Measurements from ENCODE around the gene VPS13C.

VPS13C gene

DNA sequence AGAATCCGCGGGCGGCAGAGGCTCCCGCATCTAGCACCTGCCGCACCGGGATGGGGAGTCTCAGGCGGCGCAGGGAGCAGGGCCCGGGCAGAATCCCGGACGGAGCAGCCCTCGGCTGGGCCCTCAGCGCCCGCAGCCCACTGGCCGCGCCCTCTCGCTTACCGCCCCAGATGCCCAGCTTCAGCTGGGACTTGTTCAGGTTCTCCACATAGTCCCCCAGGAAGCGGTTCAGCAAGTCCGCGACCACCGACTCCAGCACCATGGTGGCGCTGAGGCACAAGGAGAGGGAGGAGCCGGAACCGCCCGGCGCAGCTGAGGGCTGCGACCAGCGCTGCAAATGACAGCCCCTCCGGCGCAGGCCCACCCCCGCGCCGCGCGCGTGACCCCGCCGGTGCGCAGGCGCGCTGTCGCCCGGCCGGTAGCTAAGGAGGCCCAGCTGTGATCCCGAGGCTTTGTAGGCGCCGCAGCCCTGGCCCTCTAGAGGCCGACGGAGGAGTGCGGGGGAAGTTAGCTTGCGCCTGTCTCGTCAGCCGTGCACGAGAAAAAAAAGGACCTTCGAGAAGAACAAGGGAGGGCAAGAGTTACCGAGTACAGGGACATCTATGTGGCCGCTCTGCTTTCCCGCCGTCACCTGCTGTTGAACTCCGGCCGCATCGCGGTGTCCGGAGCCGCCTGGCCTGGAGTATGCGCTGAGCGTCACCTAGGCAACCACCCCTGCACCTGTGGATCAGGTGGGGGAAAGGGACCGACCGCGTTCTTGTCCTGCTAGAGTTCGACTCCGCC, at the start of gene VPS13C:
VPS13C (minus strand) TSS at position 335 of the 783 bp plus-strand sequence; CDS start at position 262, 73 bp downstream.
- Histone ChIP-seq H3K4me3 (ENCODE audit: low read depth, low read length) (peak within 1 kb of the TSS; percentile 85), H3K9me3 (ENCODE audit: control insufficient read depth, insufficient read depth, low read length) (no peaks in the 10 kb centered on the region), H3K27ac (ENCODE audit: low read depth, low read length) (peak within 1 kb of the TSS; percentile 10), H3K27me3 (ENCODE audit: control insufficient read depth, insufficient read depth, low read length) (peaks cover 49% of the 10 kb centered on the region), H3K36me3 (ENCODE audit: control insufficient read depth, insufficient read depth, low read length) (no peaks in the 10 kb centered on the region), H3K9ac (ENCODE audit: low read depth, low read length) (peak within 1 kb of the TSS; percentile 39; the same call in 1 of the 2 replicates), H3K4me1 (ENCODE audit: control insufficient read depth, insufficient read depth, low read length) (peaks cover 8% of the 10 kb centered on the region; the same call in 1 of the 2 replicates)

DNA sequence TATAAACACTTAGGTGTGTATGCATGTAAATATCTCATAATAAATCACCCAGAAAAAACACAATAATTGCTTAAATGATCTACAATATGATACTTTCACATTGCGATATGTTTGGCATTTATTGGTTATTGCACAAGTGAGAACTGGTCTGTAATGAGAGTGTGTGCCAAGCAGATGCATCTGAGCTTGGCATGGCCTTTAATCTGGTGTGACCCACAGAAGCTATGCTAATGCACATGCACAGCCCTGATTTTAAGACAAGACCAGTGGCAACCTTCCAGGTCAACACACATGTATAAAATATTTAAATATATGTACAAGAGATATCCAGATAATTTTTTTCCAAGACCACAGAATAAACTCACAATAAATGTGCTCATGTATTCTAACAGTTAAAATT, 49.2 kb upstream of the VPS13C start:
- no peaks in the 10 kb centered on the region for H3K36me3 ChIP-seq (ENCODE audit: control insufficient read depth, insufficient read depth, low read length)
- no peaks in the 10 kb centered on the region for H3K27me3 ChIP-seq (ENCODE audit: control insufficient read depth, insufficient read depth, low read length)
- no peaks in the 10 kb centered on the region for H3K9me3 ChIP-seq (ENCODE audit: control insufficient read depth, insufficient read depth, low read length)
- no peak overlapping the region for H3K9ac ChIP-seq (ENCODE audit: low read depth, low read length)
- no peaks in the 10 kb centered on the region for H3K4me1 ChIP-seq (ENCODE audit: control insufficient read depth, insufficient read depth, low read length)
- H3K27ac ChIP-seq (ENCODE audit: low read depth, low read length): no peak overlapping the region
- no peak overlapping the region for H3K4me3 ChIP-seq (ENCODE audit: low read depth, low read length)

DNA sequence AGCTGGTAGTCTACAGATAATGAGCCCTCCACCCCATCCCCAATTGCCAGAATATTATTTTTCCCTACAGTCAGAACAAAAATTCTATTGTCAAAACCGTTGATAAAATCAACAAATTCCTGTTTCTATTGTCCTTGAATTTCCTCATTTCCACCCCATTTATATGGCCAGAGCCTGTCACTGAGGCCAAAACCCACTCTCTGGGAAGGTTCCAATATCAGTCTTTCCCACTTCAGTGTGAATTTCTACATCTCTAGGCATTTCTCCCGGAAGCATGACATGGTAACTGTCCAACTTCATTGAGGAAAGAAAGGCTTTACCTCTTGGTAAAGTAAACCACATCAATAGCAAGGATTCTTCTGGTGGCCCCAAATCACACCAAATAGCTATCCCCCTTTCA, 48.2 kb upstream of the VPS13C start:
- no peaks in the 10 kb centered on the region for H3K27me3 ChIP-seq (ENCODE audit: control insufficient read depth, insufficient read depth, low read length)
- no peak overlapping the region for H3K27ac ChIP-seq (ENCODE audit: low read depth, low read length)
- no peak overlapping the region for H3K9ac ChIP-seq (ENCODE audit: low read depth, low read length)
- H3K9me3 ChIP-seq (ENCODE audit: control insufficient read depth, insufficient read depth, low read length): no peaks in the 10 kb centered on the region
- no peak overlapping the region for H3K4me3 ChIP-seq (ENCODE audit: low read depth, low read length)
- H3K4me1 ChIP-seq (ENCODE audit: control insufficient read depth, insufficient read depth, low read length): no peaks in the 10 kb centered on the region
- no peaks in the 10 kb centered on the region for H3K36me3 ChIP-seq (ENCODE audit: control insufficient read depth, insufficient read depth, low read length)

DNA sequence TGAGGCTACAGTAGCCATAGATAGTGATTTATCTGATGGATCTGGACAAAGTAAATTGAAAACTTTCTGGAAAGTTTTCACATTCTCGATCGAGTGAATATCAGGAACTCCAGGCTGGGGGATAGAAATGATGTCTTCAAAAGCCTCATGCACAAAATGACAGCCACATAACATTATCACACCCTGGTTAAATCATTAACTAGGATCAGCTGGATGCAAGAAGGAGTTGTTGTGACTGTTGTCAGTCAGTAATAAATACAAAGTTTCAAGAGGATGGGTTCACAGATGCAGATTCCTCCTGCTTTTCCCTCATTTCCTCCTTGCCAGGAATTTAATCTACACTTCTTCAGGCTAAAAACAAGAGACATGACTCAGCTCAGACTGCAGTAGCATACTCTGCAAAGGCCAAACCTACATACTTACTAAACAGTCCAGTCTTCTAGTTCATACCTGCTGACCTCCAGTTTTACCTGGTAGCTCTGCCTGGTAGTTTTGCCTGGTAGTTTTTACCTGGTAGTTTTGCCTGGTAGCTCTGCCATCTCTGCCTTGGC, 47.4 kb upstream of the VPS13C start:
- Histone ChIP-seq H3K27me3 (ENCODE audit: control insufficient read depth, insufficient read depth, low read length) (no peaks in the 10 kb centered on the region), H3K4me1 (ENCODE audit: control insufficient read depth, insufficient read depth, low read length) (no peaks in the 10 kb centered on the region), H3K4me3 (ENCODE audit: low read depth, low read length) (no peak overlapping the region), H3K9ac (ENCODE audit: low read depth, low read length) (no peak overlapping the region), H3K9me3 (ENCODE audit: control insufficient read depth, insufficient read depth, low read length) (no peaks in the 10 kb centered on the region), H3K36me3 (ENCODE audit: control insufficient read depth, insufficient read depth, low read length) (no peaks in the 10 kb centered on the region), H3K27ac (ENCODE audit: low read depth, low read length) (no peak overlapping the region)

DNA sequence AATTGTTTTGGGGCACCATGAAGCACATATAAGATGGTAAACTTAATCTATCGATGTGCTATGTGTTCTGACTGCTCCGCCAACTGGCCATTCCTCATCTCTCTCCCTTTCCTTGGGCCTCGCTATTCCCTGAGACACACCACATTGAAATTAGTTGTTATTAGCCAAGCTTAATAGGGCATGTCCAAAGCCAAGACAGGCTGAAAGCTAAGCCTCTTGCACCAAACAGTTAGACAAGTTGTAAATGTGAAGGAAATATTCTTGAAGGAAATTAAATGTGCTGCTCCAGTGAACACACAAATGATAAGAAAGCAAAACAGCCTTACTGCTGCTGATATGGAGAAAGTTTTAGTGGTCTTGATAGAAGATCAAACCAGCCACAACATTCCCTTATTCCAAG, 45.8 kb upstream of the VPS13C start:
- no peak overlapping the region for H3K27ac ChIP-seq (ENCODE audit: low read depth, low read length)
- H3K4me3 ChIP-seq (ENCODE audit: low read depth, low read length): no peak overlapping the region
- H3K4me1 ChIP-seq (ENCODE audit: control insufficient read depth, insufficient read depth, low read length): no peaks in the 10 kb centered on the region
- no peaks in the 10 kb centered on the region for H3K27me3 ChIP-seq (ENCODE audit: control insufficient read depth, insufficient read depth, low read length)
- H3K9ac ChIP-seq (ENCODE audit: low read depth, low read length): no peak overlapping the region
- no peaks in the 10 kb centered on the region for H3K9me3 ChIP-seq (ENCODE audit: control insufficient read depth, insufficient read depth, low read length)
- H3K36me3 ChIP-seq (ENCODE audit: control insufficient read depth, insufficient read depth, low read length): no peaks in the 10 kb centered on the region

GRCh38 chr15:62105266-62105665, 45.0 kb upstream of the VPS13C start:
- Histone ChIP-seq H3K27ac (ENCODE audit: low read depth, low read length) (no peak overlapping the region), H3K27me3 (ENCODE audit: control insufficient read depth, insufficient read depth, low read length) (no peaks in the 10 kb centered on the region), H3K9me3 (ENCODE audit: control insufficient read depth, insufficient read depth, low read length) (no peaks in the 10 kb centered on the region), H3K4me3 (ENCODE audit: low read depth, low read length) (no peak overlapping the region), H3K9ac (ENCODE audit: low read depth, low read length) (no peak overlapping the region), H3K4me1 (ENCODE audit: control insufficient read depth, insufficient read depth, low read length) (no peaks in the 10 kb centered on the region), H3K36me3 (ENCODE audit: control insufficient read depth, insufficient read depth, low read length) (no peaks in the 10 kb centered on the region)

GRCh38 chr15:62104846-62105245, 44.6 kb upstream of the VPS13C start:
- no peak overlapping the region for H3K27ac ChIP-seq (ENCODE audit: low read depth, low read length)
- H3K9ac ChIP-seq (ENCODE audit: low read depth, low read length): no peak overlapping the region
- H3K9me3 ChIP-seq (ENCODE audit: control insufficient read depth, insufficient read depth, low read length): no peaks in the 10 kb centered on the region
- no peaks in the 10 kb centered on the region for H3K27me3 ChIP-seq (ENCODE audit: control insufficient read depth, insufficient read depth, low read length)
- H3K4me3 ChIP-seq (ENCODE audit: low read depth, low read length): no peak overlapping the region
- no peaks in the 10 kb centered on the region for H3K4me1 ChIP-seq (ENCODE audit: control insufficient read depth, insufficient read depth, low read length)
- no peaks in the 10 kb centered on the region for H3K36me3 ChIP-seq (ENCODE audit: control insufficient read depth, insufficient read depth, low read length)

- no peak overlapping the region for H3K27ac ChIP-seq (ENCODE audit: low read depth, low read length)
- H3K9me3 ChIP-seq (ENCODE audit: control insufficient read depth, insufficient read depth, low read length): no peaks in the 10 kb centered on the region
- H3K4me1 ChIP-seq (ENCODE audit: control insufficient read depth, insufficient read depth, low read length): no peaks in the 10 kb centered on the region
- no peaks in the 10 kb centered on the region for H3K36me3 ChIP-seq (ENCODE audit: control insufficient read depth, insufficient read depth, low read length)
- H3K4me3 ChIP-seq (ENCODE audit: low read depth, low read length): no peak overlapping the region
- no peak overlapping the region for H3K9ac ChIP-seq (ENCODE audit: low read depth, low read length)
- no peaks in the 10 kb centered on the region for H3K27me3 ChIP-seq (ENCODE audit: control insufficient read depth, insufficient read depth, low read length)
These were observed 44.2 kb upstream of the VPS13C start for GRCh38 chr15:62104401-62104800.

DNA sequence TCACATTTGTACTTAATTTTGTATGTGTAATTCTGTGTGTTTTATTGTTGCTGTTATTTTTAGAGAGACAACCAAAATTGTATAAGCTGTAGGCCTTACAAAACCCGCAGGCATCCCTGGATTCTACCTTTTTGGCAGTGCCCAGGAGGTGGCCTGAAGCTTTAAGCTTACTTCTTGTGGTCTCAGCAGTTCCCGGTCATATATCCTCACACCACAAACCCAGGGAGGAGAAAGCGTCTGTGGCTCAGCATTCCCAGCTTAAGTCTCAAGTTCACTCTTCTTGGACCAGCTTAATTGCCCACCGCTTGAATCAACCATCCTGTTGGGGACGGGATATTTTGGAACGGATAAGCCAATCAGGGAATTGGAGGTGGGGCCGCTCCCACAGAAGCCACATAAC, 43.2 kb upstream of the VPS13C start:
- H3K4me1 ChIP-seq (ENCODE audit: control insufficient read depth, insufficient read depth, low read length): no peaks in the 10 kb centered on the region

DNA sequence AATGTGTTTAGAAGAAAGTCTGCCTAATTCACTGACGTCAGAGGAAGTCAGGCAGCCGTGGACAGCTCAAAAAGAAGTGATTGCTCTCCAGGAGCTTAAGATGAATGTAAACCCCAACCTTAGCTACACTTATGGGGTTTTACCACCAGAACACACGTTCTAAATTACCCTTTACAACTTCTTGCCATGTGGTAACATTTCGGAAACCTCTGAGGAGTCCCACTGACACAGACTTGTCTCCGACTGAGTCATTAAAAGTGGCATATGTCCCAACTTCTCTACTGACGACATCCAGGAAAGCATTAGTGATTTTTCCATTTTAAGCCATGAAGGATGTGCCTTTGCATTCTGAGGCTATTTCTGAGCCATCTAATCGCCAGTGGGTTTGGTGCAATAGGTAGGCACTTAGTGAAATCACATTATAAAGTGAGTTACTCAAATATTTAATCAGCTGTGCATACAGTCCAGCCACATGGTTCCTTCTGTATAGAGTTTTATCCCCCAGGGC, 38.9 kb upstream of the VPS13C start:
- H3K27me3 ChIP-seq (ENCODE audit: control insufficient read depth, insufficient read depth, low read length): no peaks in the 10 kb centered on the region
- no peak overlapping the region for H3K9ac ChIP-seq (ENCODE audit: low read depth, low read length)
- H3K9me3 ChIP-seq (ENCODE audit: control insufficient read depth, insufficient read depth, low read length): no peaks in the 10 kb centered on the region
- H3K27ac ChIP-seq (ENCODE audit: low read depth, low read length): no peak overlapping the region
- no peak overlapping the region for H3K4me3 ChIP-seq (ENCODE audit: low read depth, low read length)
- H3K36me3 ChIP-seq (ENCODE audit: control insufficient read depth, insufficient read depth, low read length): no peaks in the 10 kb centered on the region
- no peaks in the 10 kb centered on the region for H3K4me1 ChIP-seq (ENCODE audit: control insufficient read depth, insufficient read depth, low read length)

More for the DNA sequence above, 43.2 kb upstream of the VPS13C start:
- no peaks in the 10 kb centered on the region for H3K9me3 ChIP-seq (ENCODE audit: control insufficient read depth, insufficient read depth, low read length)
- H3K27ac ChIP-seq (ENCODE audit: low read depth, low read length): no peak overlapping the region
- H3K4me3 ChIP-seq (ENCODE audit: low read depth, low read length): no peak overlapping the region
- no peak overlapping the region for H3K9ac ChIP-seq (ENCODE audit: low read depth, low read length)
- no peaks in the 10 kb centered on the region for H3K27me3 ChIP-seq (ENCODE audit: control insufficient read depth, insufficient read depth, low read length)
- no peaks in the 10 kb centered on the region for H3K36me3 ChIP-seq (ENCODE audit: control insufficient read depth, insufficient read depth, low read length)

DNA sequence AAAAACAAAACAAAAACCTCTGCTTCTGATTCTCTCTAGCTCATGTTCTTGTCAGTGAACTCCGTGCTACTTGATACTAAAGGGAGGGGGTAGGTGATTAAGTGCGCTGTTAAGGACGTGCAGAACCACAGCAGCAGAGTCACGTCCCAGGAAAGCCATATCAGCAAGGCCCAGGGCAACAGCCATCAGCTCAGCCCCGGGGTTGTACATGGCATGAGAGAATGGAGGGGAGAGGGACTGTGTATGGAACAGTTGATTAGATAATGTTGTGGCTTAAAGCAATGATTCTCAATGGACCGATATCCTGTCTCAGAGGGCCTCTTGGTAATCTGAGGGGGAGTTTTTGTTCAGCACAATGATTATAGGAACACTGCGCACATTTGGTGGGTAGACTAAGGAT, 34.1 kb upstream of the VPS13C start:
- H3K4me1 ChIP-seq (ENCODE audit: control insufficient read depth, insufficient read depth, low read length): no peaks in the 10 kb centered on the region
- no peaks in the 10 kb centered on the region for H3K36me3 ChIP-seq (ENCODE audit: control insufficient read depth, insufficient read depth, low read length)
- H3K27ac ChIP-seq (ENCODE audit: low read depth, low read length): no peak overlapping the region
- no peak overlapping the region for H3K9ac ChIP-seq (ENCODE audit: low read depth, low read length)
- no peaks in the 10 kb centered on the region for H3K27me3 ChIP-seq (ENCODE audit: control insufficient read depth, insufficient read depth, low read length)
- no peak overlapping the region for H3K4me3 ChIP-seq (ENCODE audit: low read depth, low read length)
- no peaks in the 10 kb centered on the region for H3K9me3 ChIP-seq (ENCODE audit: control insufficient read depth, insufficient read depth, low read length)

All from HUES48 (cell line).